Stimulated activated CD8-positive, alpha-beta memory T cell treated with anti-CD3 and anti-CD28 coated beads, Interleukin-7, amount 100 ng/mL, for 48 hours (primary cell): ENCODE results near the gene SH3GLB1.
A peak's percentile ranks its signal among the peaks of the same experiment; 100 is the strongest.

Experiments
- DNase-seq, 2 donors: peaks; one replicate each; pipeline ENCODE4 v3.0.0-alpha.2; 2020; ENCODE audit warnings: low read depth in 1 of 2; ENCODE audit errors: extremely low read depth in 1 of 2

Gene SH3GLB1

DNA sequence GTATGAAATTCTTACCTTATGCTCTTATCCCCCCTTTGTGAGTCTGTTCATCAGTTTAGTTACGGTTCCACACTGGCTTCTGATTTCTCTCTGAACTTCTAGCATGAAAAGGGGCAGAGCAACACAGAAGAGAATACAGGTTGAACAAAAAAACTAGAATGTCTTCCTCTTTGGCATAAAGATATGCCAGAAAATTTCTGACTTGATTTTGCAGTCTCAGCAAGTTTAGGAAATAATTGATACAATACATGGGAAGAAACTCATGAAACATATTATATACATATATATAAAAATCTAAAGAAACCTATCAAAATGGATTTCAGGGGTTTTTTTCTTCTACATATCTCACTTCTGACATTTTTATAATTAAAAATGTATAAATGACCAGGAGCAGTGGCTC is 27.0 kb downstream of the SH3GLB1 start:
- no peak for DNase-seq

GRCh38 chr1:86733340-86733739 is 29.0 kb downstream of the SH3GLB1 start:
- DNase-seq, result no peak

DNA sequence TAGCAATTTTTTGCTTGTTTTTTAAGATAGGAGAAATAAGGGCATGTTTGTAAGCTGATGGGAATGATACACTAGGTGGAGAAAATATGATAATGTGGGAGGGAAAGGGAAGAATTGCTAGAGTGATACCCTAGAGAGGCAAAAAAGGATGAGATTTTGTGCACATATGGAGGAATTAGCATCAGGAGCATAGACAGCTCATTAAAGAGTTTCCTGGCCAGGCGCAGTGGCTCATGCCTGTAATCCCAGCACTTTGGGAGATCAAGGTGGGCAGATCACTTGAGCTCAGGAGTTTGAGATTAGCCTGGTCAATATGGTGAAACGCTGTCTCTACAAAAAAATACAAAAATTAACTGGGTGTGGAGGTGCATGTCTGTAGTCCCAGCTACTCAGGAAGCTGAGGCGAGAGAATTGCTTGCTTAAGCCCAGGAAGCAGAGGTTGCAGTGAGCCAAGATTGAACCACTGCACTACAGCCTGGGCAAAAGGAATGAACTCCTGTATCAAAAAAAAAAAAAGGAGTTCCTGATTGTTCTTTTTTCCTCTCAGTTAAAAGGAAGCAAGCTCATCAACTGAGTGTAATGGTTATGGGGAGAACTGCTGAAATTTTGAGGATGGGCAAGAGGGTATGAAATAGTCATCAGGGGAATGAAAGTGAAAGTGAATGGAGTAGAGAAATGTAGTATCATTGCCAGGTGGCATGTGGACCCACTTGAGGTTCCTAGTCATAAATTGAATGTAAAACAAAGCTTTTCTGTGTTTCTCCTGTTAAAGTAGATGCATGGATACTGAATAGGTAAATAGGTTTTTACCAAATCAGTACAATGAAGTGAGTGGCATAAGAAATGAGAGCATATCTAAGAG is 35.5 kb downstream of the SH3GLB1 start:
- no peak for DNase-seq

- DNase-seq, result no peak
Observed at GRCh38 chr1:86741947-86742572, 37.7 kb downstream of the SH3GLB1 start.

DNA sequence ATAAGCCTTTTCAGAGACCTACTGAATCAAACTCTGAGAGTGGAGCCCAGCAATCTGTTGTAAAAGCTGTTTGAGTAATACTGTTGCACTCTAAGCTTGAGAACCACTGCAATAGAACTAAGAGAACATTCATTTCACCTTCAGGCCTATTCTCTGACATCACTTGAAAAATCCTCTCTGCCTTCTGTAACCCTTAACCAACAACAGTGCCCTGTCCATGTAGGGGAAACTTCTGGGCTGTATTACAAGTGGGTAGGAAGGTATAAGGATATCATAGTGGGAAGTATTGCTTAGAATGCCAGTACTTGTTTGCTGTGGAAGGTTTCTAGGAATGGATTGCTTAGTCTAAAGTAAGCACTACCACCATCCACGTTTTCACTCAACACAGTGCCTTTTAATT is 42.9 kb downstream of the SH3GLB1 start:
- no peak for DNase-seq

- DNase-seq, result peak in 1 of 2 donors; percentile 13
Observed at GRCh38 chr1:86748622-86749373, 44.4 kb downstream of the SH3GLB1 start.

DNA sequence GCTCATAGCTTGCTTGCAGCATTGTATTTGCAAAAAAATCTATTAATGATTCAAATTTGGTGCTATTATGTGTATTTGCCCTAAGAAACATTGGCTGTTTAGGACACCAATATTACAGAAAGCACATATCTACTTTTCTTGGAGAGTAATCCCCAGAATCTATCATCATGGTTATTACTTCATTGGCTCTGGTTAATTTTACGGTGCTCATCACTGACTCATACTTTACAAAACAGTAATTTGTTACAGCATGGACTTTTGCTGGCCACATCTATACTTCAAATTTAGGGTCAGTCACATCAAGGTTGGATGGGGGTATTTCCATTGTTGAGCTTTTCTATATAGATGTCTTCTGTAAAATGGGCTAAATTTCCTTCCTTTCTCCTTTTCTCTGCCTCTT is 45.7 kb downstream of the SH3GLB1 start:
- DNase-seq, result no peak

DNA sequence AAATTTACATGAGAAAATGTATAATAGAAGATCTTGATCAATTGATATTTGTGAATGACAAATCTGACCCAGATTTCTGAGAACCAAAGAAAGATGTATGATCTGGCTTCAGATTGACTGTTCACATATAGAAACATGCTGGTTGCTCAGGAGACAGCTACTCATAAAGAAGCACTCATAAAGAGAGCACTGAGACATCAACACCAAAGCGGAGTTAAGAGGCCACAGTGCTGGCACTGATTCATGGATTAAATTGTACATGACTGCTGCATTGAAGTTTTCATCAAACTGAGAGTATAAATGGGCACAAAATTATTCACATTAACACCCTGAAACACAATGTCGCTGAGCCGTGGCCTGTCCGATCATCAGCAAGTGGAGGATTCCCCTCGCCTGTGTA is 46.2 kb downstream of the SH3GLB1 start:
- DNase-seq, result no peak

- DNase-seq, result no peak
Observed at GRCh38 chr1:86751923-86752322, 47.5 kb downstream of the SH3GLB1 start.

- DNase-seq, result no peak
Observed at GRCh38 chr1:86753700-86754099, 49.3 kb downstream of the SH3GLB1 start.

GRCh38 chr1:86754265-86754974 is 50.0 kb downstream of the SH3GLB1 start:
- DNase-seq, result no peak

DNA sequence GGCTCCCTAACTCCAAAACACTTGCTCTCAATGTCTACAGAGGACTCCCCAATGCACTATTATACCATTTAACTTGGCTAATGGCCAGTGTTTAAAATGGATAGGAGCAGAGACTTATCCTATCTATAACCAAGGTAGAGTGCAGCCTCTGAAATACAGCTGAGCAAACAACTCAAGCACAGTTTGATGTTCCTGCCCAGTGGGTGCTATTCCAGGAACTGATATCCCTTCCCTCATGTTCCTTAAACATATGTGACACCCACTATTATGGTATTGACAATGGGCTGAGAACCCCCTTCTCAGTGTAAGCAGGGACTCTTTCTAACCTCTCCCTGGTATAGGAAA is 51.7 kb downstream of the SH3GLB1 start:
- DNase-seq, result no peak

DNA sequence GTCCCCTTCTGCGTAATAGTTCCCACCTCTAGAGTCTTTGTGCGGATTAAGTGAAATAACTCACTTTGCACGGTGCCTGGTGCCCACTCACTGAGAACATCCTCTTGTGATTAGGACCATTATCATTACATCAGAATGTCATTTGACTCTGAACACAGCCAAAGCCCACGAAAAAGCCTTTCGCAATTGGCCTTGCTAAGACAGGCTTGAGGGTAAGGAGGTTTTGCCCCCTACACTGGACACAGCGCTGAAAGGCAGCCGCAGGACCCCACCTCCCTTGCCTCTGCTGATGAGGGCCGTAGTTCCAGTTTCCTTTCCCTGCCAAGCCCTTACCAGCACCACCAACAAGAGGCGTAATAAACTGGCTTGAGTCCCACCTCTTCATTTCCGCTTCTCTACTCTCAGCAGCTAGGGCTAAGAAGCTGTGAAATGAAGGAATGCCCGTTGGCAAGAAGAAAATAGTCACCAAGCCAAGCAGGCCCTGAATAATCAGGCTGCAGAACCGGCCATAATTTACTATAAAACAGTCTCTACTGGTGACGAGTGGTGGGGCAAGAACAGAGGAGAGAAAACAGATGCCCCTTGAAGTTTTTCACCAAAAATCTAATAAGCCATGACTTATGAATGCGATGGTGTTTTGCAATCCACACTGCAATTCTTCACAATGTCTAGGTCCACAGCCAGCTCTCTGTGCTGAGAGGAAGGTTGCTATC is 53.1 kb downstream of the SH3GLB1 start:
- no peak for DNase-seq

DNA sequence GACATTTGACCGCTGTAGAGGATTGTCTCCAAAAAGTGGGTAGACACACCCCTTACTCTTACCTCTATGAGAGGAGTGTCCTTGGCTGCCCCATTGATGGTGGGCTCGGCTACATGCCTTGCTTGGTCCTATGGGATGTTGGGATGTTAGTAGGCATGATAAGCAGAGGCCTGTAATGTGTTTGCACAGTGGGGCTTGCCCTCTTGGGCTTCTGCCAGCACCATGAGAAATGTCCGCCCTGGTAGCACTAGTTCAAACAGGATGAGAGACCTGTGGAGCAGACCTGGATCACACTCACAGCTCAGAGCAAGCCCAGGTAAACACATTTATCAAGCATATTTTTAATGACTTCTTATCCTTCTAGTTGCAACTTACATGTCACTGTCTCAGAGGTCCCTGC is 54.2 kb downstream of the SH3GLB1 start:
- no peak for DNase-seq

- DNase-seq, result no peak
Observed at GRCh38 chr1:86760199-86760598, 55.8 kb downstream of the SH3GLB1 start.

DNA sequence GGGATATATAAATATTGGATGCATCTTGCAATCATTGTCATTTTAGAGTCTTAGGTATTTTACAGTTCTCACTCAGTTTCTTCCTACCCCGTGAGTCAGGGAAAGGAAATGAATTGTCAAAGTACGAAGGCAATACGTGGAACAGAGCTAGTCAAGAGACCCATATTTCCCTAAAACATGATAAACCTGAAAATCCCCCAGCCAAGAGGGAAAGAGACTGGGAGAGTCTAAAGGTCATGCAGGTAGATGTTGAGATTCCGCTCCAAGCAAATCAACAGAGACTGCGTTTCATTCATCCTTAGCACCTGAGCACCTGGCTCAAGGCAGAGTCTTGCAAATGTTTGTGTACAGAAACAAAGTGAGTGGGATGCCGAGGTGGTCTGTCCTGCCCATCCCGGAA is 58.0 kb downstream of the SH3GLB1 start:
- DNase-seq, result no peak

DNA sequence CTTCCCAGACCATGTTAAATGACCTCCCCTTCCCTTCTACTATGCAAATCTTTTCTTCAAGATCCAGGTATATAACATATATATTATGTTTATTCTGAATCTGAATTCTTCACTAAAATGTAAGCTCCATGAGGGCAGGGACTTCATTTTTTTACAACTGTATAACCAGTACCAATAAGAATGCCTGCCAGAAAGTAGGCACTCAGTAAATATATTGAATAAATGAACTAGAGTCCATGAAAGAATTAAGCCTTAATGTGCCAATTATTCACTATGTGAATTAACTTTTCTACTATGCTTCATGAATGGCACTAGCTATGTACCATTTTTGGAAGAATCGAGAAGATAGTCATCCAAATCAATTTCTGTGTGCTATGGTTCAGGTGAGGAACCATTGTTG is 60.1 kb downstream of the SH3GLB1 start:
- DNase-seq, result no peak

- DNase-seq, result no peak
Observed at GRCh38 chr1:86765073-86765472, 60.7 kb downstream of the SH3GLB1 start.

DNA sequence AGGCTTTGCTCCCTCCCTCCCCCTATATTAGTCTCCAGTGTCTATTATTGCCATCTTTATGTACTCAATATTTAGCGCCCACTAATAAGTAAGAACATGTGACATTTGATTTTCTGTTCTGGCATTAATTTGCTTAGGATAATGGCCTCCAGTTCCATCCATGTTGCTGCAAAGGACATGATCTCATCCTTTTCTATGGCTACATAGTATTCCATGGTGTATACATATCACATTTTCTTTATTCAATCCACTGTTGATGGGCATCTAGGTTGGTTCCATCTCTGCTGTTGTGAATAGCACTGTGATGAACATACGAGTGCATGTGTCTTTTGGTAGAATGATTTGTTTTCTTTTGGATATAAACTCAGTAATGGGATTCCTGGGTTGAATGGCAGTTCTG is 61.3 kb downstream of the SH3GLB1 start:
- DNase-seq, result no peak

- no peak for DNase-seq
Observed at GRCh38 chr1:86768554-86768953, 64.2 kb downstream of the SH3GLB1 start.

DNA sequence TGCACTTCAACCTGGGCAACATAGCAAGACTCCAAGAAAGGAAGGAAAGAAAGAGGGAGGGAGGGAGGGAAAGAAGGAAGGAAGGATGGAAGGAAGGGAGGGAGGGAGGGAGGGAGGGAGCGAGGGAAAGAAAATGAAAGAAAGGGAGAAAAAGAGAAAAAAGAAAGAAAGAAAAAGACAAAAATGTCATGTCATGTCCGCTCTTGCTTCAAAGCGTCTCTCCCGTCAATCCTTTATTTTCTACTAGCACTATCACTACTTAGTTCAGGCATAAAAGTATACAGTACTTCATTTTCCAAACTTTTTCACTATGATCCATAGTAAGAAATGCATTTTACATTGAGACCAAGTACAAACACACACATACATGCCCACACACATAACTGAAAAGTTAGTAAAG is 64.7 kb downstream of the SH3GLB1 start:
- no peak for DNase-seq
